GM18861 (cell line): Measurements from ENCODE around the gene COX8C.

Source experiments
- ATAC-seq: cut with Tn5 transposase; IDR thresholded peaks from one replicate; pipeline ENCODE4 v1.9.1; 2021; ENCODE audit not compliant: unreplicated experiment

The COX8C gene

GRCh38 chr14:93346926-93347721, at the start of gene COX8C:
COX8C (plus strand) TSS chr14:93347182; CDS start chr14:93347269, 87 bp downstream.
- no peak for ATAC-seq

- no peak for ATAC-seq
Measured at GRCh38 chr14:93299416-93299815, 47.6 kb upstream of the COX8C start.

- no peak for ATAC-seq
Measured at GRCh38 chr14:93299866-93300265, 47.1 kb upstream of the COX8C start.

- no peak for ATAC-seq
Measured at GRCh38 chr14:93301821-93302447, 45.0 kb upstream of the COX8C start.

GRCh38 chr14:93302688-93303581, 44.0 kb upstream of the COX8C start:
- ATAC-seq = no peak

- ATAC-seq = no peak
Measured at GRCh38 chr14:93303659-93304058, 43.3 kb upstream of the COX8C start.

- ATAC-seq = no peak
Measured at GRCh38 chr14:93304771-93305170, 42.2 kb upstream of the COX8C start.

- no peak for ATAC-seq
Measured at GRCh38 chr14:93305725-93306418, 41.1 kb upstream of the COX8C start.

- ATAC-seq = no peak
Measured at GRCh38 chr14:93306812-93307211, 40.2 kb upstream of the COX8C start.

- no peak for ATAC-seq
Measured at GRCh38 chr14:93308686-93309345, 38.2 kb upstream of the COX8C start.

GRCh38 chr14:93309427-93309966, 37.5 kb upstream of the COX8C start:
- no peak for ATAC-seq

GRCh38 chr14:93311082-93311481, 35.9 kb upstream of the COX8C start:
- ATAC-seq = no peak

GRCh38 chr14:93315575-93315974, 31.4 kb upstream of the COX8C start:
- ATAC-seq = no peak

- no peak for ATAC-seq
Measured at GRCh38 chr14:93316716-93317115, 30.3 kb upstream of the COX8C start.

- no peak for ATAC-seq
Measured at GRCh38 chr14:93317210-93317874, 29.6 kb upstream of the COX8C start.

GRCh38 chr14:93317875-93318807, 28.8 kb upstream of the COX8C start:
- no peak for ATAC-seq

GRCh38 chr14:93318927-93319326, 28.1 kb upstream of the COX8C start:
- no peak for ATAC-seq

GRCh38 chr14:93319494-93319893, 27.5 kb upstream of the COX8C start:
- no peak for ATAC-seq

- ATAC-seq = no peak
Measured at GRCh38 chr14:93319958-93320357, 27.0 kb upstream of the COX8C start.
